PC-3 (cell line): Measurements from ENCODE around the gene SOX6. TPM values are rescaled to one million over a fixed set of nuclear protein-coding genes. Genes with fewer than 3 reads are reported as not detected.

ENCODE experiments used
- ATAC-seq: fragments of 200-7000 bp; cut with Tn5 transposase; 2 replicates; pipeline ENCODE4 v1.9.1; 2020; ENCODE audit warnings: mild to moderate bottlenecking, moderate library complexity
- BruUV-seq: library from RNA; stranded (reverse); fragments of 400-500 nt; replicated peaks from 2 replicates; lab custom pipeline; 2021; lab: Mats Ljungman, UMichigan
- CTCF ChIA-PET: fragments of 300-600 bp; sonication (Branson Sonifier 250); formaldehyde crosslinking; loops from one replicate; lab custom pipeline; 2022; ENCODE audit warnings: antibody characterized with exemption; lab: Charles Lee
- POLR2A ChIA-PET: fragments of 300-600 bp; sonication (Branson Sonifier 250); formaldehyde crosslinking; loops from one replicate; lab custom pipeline; 2022; ENCODE audit warnings: antibody characterized with exemption; ENCODE audit not compliant: unreplicated experiment; lab: Charles Lee
- DNase-seq: peaks from one replicate; pipeline ENCODE4 v3.0.0-alpha.2; 2015
- H2AFZ ChIP-seq: fragments of 300-600 bp; sonication (generic); 2 replicates; pipeline ENCODE4 v1.6.0; 2016; ENCODE audit warnings: antibody characterized with exemption, low read length
- H3F3A ChIP-seq: fragments of 300-600 bp; sonication (generic); one replicate; pipeline ENCODE4 v1.6.0; 2017; ENCODE audit warnings: antibody characterized with exemption, low read length, control low read depth, mild to moderate bottlenecking; ENCODE audit not compliant: unreplicated experiment
- H3K27ac ChIP-seq: fragments of 300-600 bp; sonication (generic); 2 replicates; pipeline ENCODE4 v1.5.1; 2016; ENCODE audit warnings: mild to moderate bottlenecking, low read length
- H3K27me3 ChIP-seq: fragments of 300-600 bp; sonication (generic); 2 replicates; pipeline ENCODE4 v1.6.1; 2016; ENCODE audit warnings: low read length, mixed read lengths
- H3K36me3 ChIP-seq: fragments of 300-600 bp; sonication (generic); 2 replicates; pipeline ENCODE4 v1.6.1; 2016; ENCODE audit warnings: low read depth, mixed run types, low read length, mixed read lengths
- H3K4me1 ChIP-seq: fragments of 300-600 bp; sonication (generic); 2 replicates; pipeline ENCODE4 v1.5.1; 2016; ENCODE audit warnings: low read length; ENCODE audit not compliant: insufficient read depth
- H3K4me2 ChIP-seq: fragments of 300-600 bp; sonication (generic); 2 replicates; pipeline ENCODE4 v1.6.0; 2016; ENCODE audit warnings: low read length
- H3K4me3 ChIP-seq: fragments of 300-600 bp; sonication (generic); 2 replicates; pipeline ENCODE4 v1.5.1; 2016; ENCODE audit warnings: mild to moderate bottlenecking, low read length, mixed read lengths
- H3K79me2 ChIP-seq: fragments of 300-600 bp; sonication (generic); 2 replicates; pipeline ENCODE4 v1.6.1; 2017; ENCODE audit warnings: low read length, mixed read lengths
- H3K9ac ChIP-seq: fragments of 300-600 bp; sonication (generic); 2 replicates; pipeline ENCODE4 v1.6.0; 2016; ENCODE audit warnings: mild to moderate bottlenecking, low read length
- H3K9me2 ChIP-seq: fragments of 300-600 bp; sonication (generic); replicated peaks from 2 replicates; pipeline ENCODE4 v1.6.1; 2016; ENCODE audit warnings: mixed run types, low read length, mixed read lengths
- H3K9me3 ChIP-seq: fragments of 300-600 bp; sonication (generic); 2 replicates; pipeline ENCODE4 v1.6.1; 2016; ENCODE audit warnings: low read length, mixed read lengths
- H4K20me1 ChIP-seq: fragments of 300-600 bp; sonication (generic); 2 replicates; pipeline ENCODE4 v1.6.1; 2016; ENCODE audit warnings: low read length, mixed read lengths
- EZH2 ChIP-seq: fragments of 300-600 bp; sonication (generic); IDR thresholded peaks from one replicate; pipeline ENCODE4 v1.6.1; 2017; ENCODE audit warnings: antibody characterized with exemption, mild to moderate bottlenecking, low read length; ENCODE audit not compliant: unreplicated experiment
- EZH2phosphoT487 ChIP-seq: fragments of 300-600 bp; sonication (generic); IDR thresholded peaks from 2 replicates; pipeline ENCODE4 v1.6.1; 2018; ENCODE audit warnings: mild to moderate bottlenecking, antibody characterized with exemption, low read length, borderline replicate concordance
- intact Hi-C: fragments of 100-400 bp; cut with micrococcal nuclease; formaldehyde crosslinking; loops from 2 replicates; pipeline ENCODE4 v1.9.0; 2023
- total RNA-seq: library from RNA; depleted of rRNA; stranded (reverse); fragments of >200 nt; gene quantifications from 2 replicates; pipeline ENCODE4 v1.2.3, GENCODE V29; 2014
- TF ChIP-seq, protein P1 (sequence below): fragments of 300-600 bp; sonication (generic); conservative IDR thresholded peaks from 2 replicates; pipeline ENCODE4 v1.5.1; 2017; ENCODE audit warnings: antibody characterized with exemption, low read depth, mild to moderate bottlenecking, low read length

The SOX6 gene
- total RNA-seq, 1 experiment from 2014 or later, result not detected

DNA sequence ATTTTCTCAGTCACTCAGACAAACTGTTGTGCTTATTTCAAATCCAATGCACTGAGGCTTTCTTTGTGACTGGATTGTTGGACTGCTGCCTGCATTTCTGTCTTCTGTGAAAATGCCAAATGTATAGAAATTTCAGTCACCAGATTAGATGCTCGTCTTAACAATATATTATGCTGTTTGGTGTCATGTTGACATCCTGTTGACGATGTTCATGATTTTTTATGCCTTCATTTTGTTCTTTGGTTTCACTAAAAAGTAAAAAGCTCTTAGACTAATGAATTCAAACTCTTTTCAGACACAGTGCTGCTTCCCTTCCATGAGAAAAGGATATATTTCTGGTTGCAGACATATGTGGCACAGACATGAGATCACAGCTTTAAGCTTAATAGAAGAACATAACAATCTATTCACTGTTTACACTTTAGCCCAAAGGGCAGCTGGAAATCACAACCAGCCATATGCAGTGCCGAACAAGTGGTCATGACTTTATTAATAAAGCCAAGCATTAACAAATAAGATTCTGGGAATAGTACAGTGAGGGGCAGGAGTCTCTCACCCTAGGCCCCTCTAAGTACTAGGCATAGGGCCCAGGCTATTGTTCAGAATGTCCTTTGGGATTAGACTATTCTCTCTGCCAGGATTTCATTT, 9.4 kb upstream of the SOX6 start:
- Histone ChIP-seq H3K4me3 (no peak overlapping the region), H3K36me3 (no peaks in the 10 kb centered on the region), H3K79me2 (no peaks in the 10 kb centered on the region), H4K20me1 (no peaks in the 10 kb centered on the region), H3K4me2 (no peak overlapping the region), H3K27me3 (no peaks in the 10 kb centered on the region), H3K4me1 (no peaks in the 10 kb centered on the region), H3K9me3 (no peaks in the 10 kb centered on the region), H3K9me2 (no peaks in the 10 kb centered on the region), H3K9ac (no peak overlapping the region), H3K27ac (no peak overlapping the region), H3F3A (no peaks in the 10 kb centered on the region), H2AFZ (no peak overlapping the region)
- no TSS peak for BruUV-seq
- ChIA-PET CTCF (no interaction called here), POLR2A (no interaction called here)
- intact Hi-C loops, result no loop called here
- no peak for TF ChIP-seq EZH2phosphoT487
- TF ChIP-seq EZH2, result no peak
- TF ChIP-seq, protein P1, sequence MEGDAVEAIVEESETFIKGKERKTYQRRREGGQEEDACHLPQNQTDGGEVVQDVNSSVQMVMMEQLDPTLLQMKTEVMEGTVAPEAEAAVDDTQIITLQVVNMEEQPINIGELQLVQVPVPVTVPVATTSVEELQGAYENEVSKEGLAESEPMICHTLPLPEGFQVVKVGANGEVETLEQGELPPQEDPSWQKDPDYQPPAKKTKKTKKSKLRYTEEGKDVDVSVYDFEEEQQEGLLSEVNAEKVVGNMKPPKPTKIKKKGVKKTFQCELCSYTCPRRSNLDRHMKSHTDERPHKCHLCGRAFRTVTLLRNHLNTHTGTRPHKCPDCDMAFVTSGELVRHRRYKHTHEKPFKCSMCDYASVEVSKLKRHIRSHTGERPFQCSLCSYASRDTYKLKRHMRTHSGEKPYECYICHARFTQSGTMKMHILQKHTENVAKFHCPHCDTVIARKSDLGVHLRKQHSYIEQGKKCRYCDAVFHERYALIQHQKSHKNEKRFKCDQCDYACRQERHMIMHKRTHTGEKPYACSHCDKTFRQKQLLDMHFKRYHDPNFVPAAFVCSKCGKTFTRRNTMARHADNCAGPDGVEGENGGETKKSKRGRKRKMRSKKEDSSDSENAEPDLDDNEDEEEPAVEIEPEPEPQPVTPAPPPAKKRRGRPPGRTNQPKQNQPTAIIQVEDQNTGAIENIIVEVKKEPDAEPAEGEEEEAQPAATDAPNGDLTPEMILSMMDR, result no peak
- no peak for DNase-seq
- ATAC-seq, result no peak

DNA sequence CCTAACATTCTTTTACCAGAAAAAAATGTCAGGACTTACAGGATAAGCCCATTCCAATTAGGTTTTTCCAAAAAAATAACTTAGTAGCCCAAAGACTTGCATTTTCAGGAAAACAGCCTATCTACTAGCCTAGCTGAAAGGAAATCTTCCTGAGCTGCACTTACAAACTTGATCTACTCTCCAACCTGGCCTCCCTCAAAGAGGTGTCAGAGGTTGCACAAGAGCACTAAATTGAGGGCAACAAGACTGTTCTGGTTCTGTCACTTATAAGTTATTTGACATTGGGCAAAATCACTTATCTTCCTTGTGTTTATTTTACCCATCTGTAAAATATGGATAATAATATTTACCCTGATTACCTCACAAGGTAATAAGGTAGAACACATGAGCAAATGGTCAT, 7.9 kb upstream of the SOX6 start:
- intact Hi-C loops, result no loop called here
- Histone ChIP-seq H4K20me1 (no peaks in the 10 kb centered on the region), H3K27ac (no peak overlapping the region), H3K36me3 (no peaks in the 10 kb centered on the region), H3K4me1 (no peaks in the 10 kb centered on the region), H3K79me2 (no peaks in the 10 kb centered on the region), H3K9me2 (no peaks in the 10 kb centered on the region), H3K27me3 (no peaks in the 10 kb centered on the region), H3F3A (no peaks in the 10 kb centered on the region), H3K9me3 (no peaks in the 10 kb centered on the region), H3K4me2 (no peak overlapping the region), H3K9ac (no peak overlapping the region), H3K4me3 (no peak overlapping the region), H2AFZ (no peak overlapping the region)
- ChIA-PET CTCF (no interaction called here), POLR2A (no interaction called here)
- TF ChIP-seq EZH2phosphoT487, result no peak
- TF ChIP-seq EZH2, result no peak
- TF ChIP-seq, protein P1, result no peak
- DNase-seq, result no peak
- no TSS peak for BruUV-seq
- ATAC-seq, result no peak

DNA sequence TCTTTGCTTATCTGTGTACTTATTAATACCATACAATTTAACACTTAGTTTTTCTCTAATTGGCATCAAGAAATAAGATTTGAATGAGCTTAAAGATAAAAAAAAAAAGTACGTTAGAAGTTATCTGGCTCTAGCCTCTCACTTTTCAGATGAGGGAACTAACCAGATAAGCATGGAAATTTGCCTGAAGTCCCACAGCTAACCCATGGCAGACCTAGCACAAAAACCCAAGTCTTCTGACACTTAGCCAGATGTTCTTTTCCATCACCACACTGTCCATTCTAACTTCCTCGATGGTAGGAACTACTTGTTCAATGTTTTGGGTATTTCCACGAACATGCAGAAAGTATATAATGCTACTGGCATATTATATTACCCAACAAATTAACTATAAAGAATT, 7.4 kb upstream of the SOX6 start:
- H3K36me3 ChIP-seq, result no peaks in the 10 kb centered on the region
- no peak overlapping the region for H2AFZ ChIP-seq
- H3K27ac ChIP-seq, result no peak overlapping the region
- no peaks in the 10 kb centered on the region for H4K20me1 ChIP-seq
- H3K27me3 ChIP-seq, result no peaks in the 10 kb centered on the region
- no peak overlapping the region for H3K4me3 ChIP-seq
- intact Hi-C loops, result no loop called here
- TF ChIP-seq EZH2 (no peak), EZH2phosphoT487 (no peak)
- TF ChIP-seq, protein P1, result no peak
- H3K4me2 ChIP-seq, result no peak overlapping the region
- no peaks in the 10 kb centered on the region for H3K9me3 ChIP-seq
- H3K79me2 ChIP-seq, result no peaks in the 10 kb centered on the region
- BruUV-seq, result no TSS peak
- ChIA-PET POLR2A (no interaction called here), CTCF (no interaction called here)
- no peak overlapping the region for H3K9ac ChIP-seq
- H3K4me1 ChIP-seq, result no peaks in the 10 kb centered on the region
- no peaks in the 10 kb centered on the region for H3K9me2 ChIP-seq
- H3F3A ChIP-seq, result no peaks in the 10 kb centered on the region
- ATAC-seq (no peak), DNase-seq (no peak)
